Lower leg skin (tissue), 4 donors: ENCODE measurements around the gene MBD5. TPM values are rescaled to one million over a fixed set of nuclear protein-coding genes. Genes with fewer than 3 reads are reported as not detected.
A peak's percentile ranks its signal among the peaks of the same experiment; 100 is the strongest.

Experiments
- DNase-seq, 2 donors: peaks; one replicate each; pipeline ENCODE4 v3.0.0-alpha.2; 2019; ENCODE audit warnings: low spot score in 2 of 2
- H3K4me3 ChIP-seq: fragments of 200-600 bp; sonication (generic); 2 replicates; pipeline ENCODE4 v1.5.1; 2017; ENCODE audit warnings: mild to moderate bottlenecking, low read depth; ENCODE audit not compliant: poor library complexity, severe bottlenecking
- CTCF ChIP-seq, 3 donors: fragments of 450-650 bp; IDR thresholded peaks; one replicate each; pipeline ENCODE4 v1.5.1; 2016; ENCODE audit warnings: antibody characterized with exemption in 3 of 3, mild to moderate bottlenecking in 3 of 3, moderate library complexity in 2 of 3
- POLR2A ChIP-seq, 2 donors: fragments of 450-650 bp; IDR thresholded peaks; one replicate each; pipeline ENCODE4 v1.6.1; 2016 to 2017; ENCODE audit warnings: antibody characterized with exemption in 2 of 2, mild to moderate bottlenecking in 1 of 2, moderate library complexity in 1 of 2
- WGBS, 2 donors: methylation state at CpG; one replicate each; pipeline ENCODE4 v1.1.5; 2018; 5-methylcytosine and 5-hydroxymethylcytosine counted together
- intact Hi-C: fragments of 100-400 bp; cut with DNase I; formaldehyde crosslinking; loops from one replicate; pipeline ENCODE4 v1.15.0; 2023; ENCODE audit warnings: low total_unique reads
- total RNA-seq, 4 donors: library from RNA; depleted of rRNA; stranded (reverse); fragments of >200 nt; gene quantifications; one replicate each; pipeline ENCODE4 v1.1.0, GENCODE V29; 2016

Gene MBD5
- 10 to 100 TPM; 13.5 to 22.3 (median 17.4) TPM for total RNA-seq

GRCh38 chr2:148021059-148021861 is at the start of gene MBD5:
MBD5 (plus strand) TSS chr2:148021091.
- no peak for TF ChIP-seq CTCF (IDR thresholded peaks at IDR 0.05)
- no peak for TF ChIP-seq POLR2A (IDR thresholded peaks at IDR 0.05)
- 0% methylated on average over 11 of the region's 11 CpGs for WGBS, 2 donors
- peak within 1 kb of the TSS; percentile 71 for H3K4me3 ChIP-seq
- peak in 1 of 2 donors; percentile 27 for DNase-seq
- intact Hi-C loops = no loop called here

- DNase-seq = no peak
- no peak for TF ChIP-seq CTCF (IDR thresholded peaks at IDR 0.05)
- no peak overlapping the region for H3K4me3 ChIP-seq
- intact Hi-C loops = no loop called here
- WGBS, 2 donors = 74 to 76% methylated on average over 2 of the region's 2 CpGs
Measured at GRCh38 chr2:147976102-147976501, 44.8 kb upstream of the MBD5 start.

- 98 to 100% methylated on average over 3 of the region's 3 CpGs for whole genome bisulfite sequencing, 2 donors
- no peak for TF ChIP-seq CTCF (IDR thresholded peaks at IDR 0.05)
- no peak for TF ChIP-seq POLR2A (IDR thresholded peaks at IDR 0.05)
- H3K4me3 ChIP-seq = no peak overlapping the region
- DNase-seq = no peak
- intact Hi-C loops = no loop called here
Measured at GRCh38 chr2:147977679-147978078, 43.2 kb upstream of the MBD5 start.

- intact Hi-C loops = no loop called here
- TF ChIP-seq CTCF (IDR thresholded peaks at IDR 0.05) (no peak), POLR2A (IDR thresholded peaks at IDR 0.05) (no peak)
- no peak overlapping the region for H3K4me3 ChIP-seq
- no peak for DNase-seq
- WGBS, 2 donors = 82 to 88% methylated on average over 5 of the region's 5 CpGs
Measured at GRCh38 chr2:147980940-147981528, 39.9 kb upstream of the MBD5 start.

DNA sequence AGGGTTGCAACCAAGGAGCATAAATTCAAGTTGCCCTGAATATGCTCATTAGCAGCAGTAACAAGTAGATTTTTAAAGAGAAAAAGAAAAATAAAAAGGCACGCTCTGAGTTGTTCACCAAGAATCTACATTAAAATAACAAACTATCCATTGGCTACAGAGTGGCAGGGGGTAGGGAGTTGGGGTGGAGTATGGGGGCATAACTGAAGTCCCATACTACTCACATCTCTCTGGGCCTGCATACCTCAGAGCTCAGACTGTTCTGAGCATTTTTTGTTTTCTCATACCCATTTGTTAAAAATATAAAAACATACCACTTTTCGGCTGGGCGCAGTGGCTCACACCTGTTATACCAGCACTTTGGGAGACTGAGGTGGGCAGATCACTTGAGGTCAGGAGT is 31.8 kb upstream of the MBD5 start:
- WGBS, 2 donors = 89 to 93% methylated on average over 3 of the region's 3 CpGs
- no peak for DNase-seq
- intact Hi-C loops = no loop called here
- no peak for TF ChIP-seq CTCF (IDR thresholded peaks at IDR 0.05)
- TF ChIP-seq POLR2A (IDR thresholded peaks at IDR 0.05) = no peak
- H3K4me3 ChIP-seq = no peak overlapping the region
